Measurements from ENCODE around the gene SETD4. TPM values are rescaled to one million over a fixed set of nuclear protein-coding genes. Genes with fewer than 3 reads are reported as not detected.

Gene SETD4
- polyA plus RNA-seq, 1 experiment, result 13.7 TPM

DNA sequence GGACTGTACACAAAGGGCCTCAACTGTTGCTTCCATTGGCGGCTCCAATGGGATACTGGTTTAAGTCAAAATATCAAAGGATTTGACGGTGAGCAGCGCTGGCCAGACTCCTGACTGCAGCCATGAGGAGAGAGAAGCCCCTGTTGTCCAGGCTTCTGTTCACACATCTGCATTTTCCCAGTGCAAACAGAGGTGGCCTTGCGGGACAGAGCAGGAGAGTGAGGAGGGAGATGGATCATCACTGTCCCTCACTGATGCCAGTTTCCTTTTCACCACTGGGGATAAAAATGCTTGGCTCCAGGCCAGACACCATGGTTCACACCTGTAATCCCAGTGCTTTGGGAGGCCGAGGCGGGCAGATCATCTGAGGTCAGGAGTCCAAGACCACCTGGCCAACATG, 69.2 kb downstream of the SETD4 start:
- ChIA-PET CTCF (no interaction called here), POLR2A (no interaction called here)
- H3K36me3 ChIP-seq (ENCODE audit: control insufficient read depth, insufficient read depth, low read length), result no peaks in the 10 kb centered on the region
- TF ChIP-seq, protein P1, sequence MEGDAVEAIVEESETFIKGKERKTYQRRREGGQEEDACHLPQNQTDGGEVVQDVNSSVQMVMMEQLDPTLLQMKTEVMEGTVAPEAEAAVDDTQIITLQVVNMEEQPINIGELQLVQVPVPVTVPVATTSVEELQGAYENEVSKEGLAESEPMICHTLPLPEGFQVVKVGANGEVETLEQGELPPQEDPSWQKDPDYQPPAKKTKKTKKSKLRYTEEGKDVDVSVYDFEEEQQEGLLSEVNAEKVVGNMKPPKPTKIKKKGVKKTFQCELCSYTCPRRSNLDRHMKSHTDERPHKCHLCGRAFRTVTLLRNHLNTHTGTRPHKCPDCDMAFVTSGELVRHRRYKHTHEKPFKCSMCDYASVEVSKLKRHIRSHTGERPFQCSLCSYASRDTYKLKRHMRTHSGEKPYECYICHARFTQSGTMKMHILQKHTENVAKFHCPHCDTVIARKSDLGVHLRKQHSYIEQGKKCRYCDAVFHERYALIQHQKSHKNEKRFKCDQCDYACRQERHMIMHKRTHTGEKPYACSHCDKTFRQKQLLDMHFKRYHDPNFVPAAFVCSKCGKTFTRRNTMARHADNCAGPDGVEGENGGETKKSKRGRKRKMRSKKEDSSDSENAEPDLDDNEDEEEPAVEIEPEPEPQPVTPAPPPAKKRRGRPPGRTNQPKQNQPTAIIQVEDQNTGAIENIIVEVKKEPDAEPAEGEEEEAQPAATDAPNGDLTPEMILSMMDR (IDR thresholded peaks at IDR 0.05; ENCODE audit: insufficient read depth, low read depth, low read length), result no peak
- H3K27me3 ChIP-seq (ENCODE audit: control insufficient read depth, insufficient read depth, low read length), result peaks cover 4% of the 10 kb centered on the region
- no peak overlapping the region for H3K4me3 ChIP-seq (ENCODE audit: low read depth, low read length)
- DNase-seq (ENCODE audit: low read depth), result no peak

DNA sequence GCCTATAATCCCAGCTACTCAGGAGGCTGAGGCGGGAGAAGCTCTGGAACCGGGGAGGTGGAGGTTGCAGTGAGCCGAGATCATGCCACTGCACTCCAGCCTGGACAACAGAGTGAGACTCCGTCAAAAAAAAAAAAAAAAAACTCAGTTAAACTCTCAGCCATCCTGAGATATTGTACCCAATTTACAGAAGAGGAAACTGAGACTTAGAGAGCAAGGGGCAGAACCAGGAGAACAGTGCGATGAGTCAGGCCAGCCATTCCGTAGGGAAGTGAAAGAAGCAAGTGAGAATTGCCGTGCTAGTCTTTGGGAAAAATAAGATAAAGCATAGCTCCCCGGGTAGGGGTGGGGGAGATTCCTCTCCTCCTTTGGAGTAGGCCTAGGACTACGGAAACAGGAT, 69.7 kb downstream of the SETD4 start:
- CTCF ChIA-PET, result no interaction called here
- peaks cover 4% of the 10 kb centered on the region for H3K27me3 ChIP-seq (ENCODE audit: control insufficient read depth, insufficient read depth, low read length)
- TF ChIP-seq, protein P1 (IDR thresholded peaks at IDR 0.05; ENCODE audit: insufficient read depth, low read depth, low read length), result no peak
- DNase-seq (ENCODE audit: low read depth), result no peak
- H3K36me3 ChIP-seq (ENCODE audit: control insufficient read depth, insufficient read depth, low read length), result no peaks in the 10 kb centered on the region
- POLR2A ChIA-PET, result no interaction called here
- H3K4me3 ChIP-seq (ENCODE audit: low read depth, low read length), result no peak overlapping the region

DNA sequence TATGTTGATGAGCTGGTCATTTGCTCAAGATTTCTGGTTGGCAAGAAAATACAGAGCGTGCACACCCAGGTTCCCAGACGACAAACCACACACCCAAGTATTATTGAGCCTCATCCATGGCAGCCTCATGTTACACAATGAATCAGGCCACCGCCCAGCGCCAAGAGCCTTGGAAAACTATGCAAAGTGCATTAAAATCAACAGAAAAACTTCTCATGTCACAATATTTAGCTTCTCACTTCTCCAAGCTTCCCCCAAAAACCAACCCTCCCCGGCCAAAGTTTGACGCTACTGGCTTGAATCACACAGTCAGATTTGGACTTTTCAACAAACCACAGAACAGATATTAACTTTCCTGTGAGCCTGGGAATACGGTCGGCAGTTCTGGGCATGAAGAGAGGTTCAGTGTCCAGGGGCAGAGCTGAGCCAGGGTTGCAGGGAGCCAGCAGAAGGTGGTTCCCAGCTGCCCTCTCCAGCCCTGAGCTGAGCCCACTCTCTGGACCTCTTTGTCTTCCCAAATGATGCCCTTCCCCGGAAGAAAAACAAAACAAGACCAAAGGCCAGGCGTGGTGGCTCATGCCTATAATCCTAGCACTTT, 71.1 kb downstream of the SETD4 start:
- ChIA-PET POLR2A (no interaction called here), CTCF (interaction anchor here (1.0 kb wide), 1 partner anchor 16 kb away, joined by 3 read pairs; no protein-coding TSS in a partner anchor)
- Histone ChIP-seq H3K4me3 (ENCODE audit: low read depth, low read length) (no peak overlapping the region), H3K27me3 (ENCODE audit: control insufficient read depth, insufficient read depth, low read length) (no peaks in the 10 kb centered on the region; the same call in none of the 2 replicates), H3K36me3 (ENCODE audit: control insufficient read depth, insufficient read depth, low read length) (no peaks in the 10 kb centered on the region)
- TF ChIP-seq, protein P1 (IDR thresholded peaks at IDR 0.05; ENCODE audit: insufficient read depth, low read depth, low read length), result no peak
- no peak for DNase-seq (ENCODE audit: low read depth)

DNA sequence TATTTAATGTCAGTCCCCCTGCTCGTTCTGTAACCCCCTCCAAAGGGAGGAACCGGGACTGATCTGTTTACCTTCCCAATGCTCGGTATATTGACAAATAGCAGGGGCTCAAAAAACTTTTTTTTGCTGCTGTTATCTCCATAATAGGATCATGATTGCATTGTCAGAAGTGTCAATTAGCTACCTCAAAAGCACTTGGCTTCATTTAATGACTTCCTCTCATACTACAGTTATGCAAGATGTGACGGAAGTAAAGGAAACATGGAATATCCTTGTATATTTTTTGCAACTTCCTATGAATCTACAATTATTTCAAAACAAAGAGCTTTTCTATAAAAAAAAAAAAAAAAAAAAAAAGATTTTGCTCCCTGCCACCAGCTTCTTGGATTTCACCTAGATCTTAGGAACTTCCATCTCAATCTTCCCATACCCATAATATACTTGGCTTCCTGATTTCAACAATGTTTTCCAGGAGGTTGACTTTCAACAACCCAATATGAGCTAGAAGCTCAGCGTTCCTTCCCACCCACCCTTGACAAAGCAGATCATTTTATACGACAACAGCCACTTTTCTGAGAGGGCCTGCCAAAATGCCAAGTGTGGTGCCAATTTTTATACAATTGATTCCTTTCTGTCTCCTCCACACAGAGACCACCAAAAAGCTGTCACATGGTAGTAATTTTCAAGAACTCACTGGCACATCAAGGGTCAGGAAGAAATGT, 71.7 kb downstream of the SETD4 start:
- DNase-seq (ENCODE audit: low read depth), result no peak
- CTCF ChIA-PET, result interaction anchor here (1.0 kb wide), 1 partner anchor 16 kb away, joined by 3 read pairs; no protein-coding TSS in a partner anchor
- Histone ChIP-seq H3K27me3 (ENCODE audit: control insufficient read depth, insufficient read depth, low read length) (no peaks in the 10 kb centered on the region; the same call in none of the 2 replicates), H3K36me3 (ENCODE audit: control insufficient read depth, insufficient read depth, low read length) (no peaks in the 10 kb centered on the region), H3K4me3 (ENCODE audit: low read depth, low read length) (no peak overlapping the region)
- TF ChIP-seq, protein P1 (IDR thresholded peaks at IDR 0.05; ENCODE audit: insufficient read depth, low read depth, low read length), result no peak
- POLR2A ChIA-PET, result interaction anchor here (0.5 kb wide), 1 partner anchor 37 kb away, joined by 7 read pairs; no protein-coding TSS in a partner anchor

DNA sequence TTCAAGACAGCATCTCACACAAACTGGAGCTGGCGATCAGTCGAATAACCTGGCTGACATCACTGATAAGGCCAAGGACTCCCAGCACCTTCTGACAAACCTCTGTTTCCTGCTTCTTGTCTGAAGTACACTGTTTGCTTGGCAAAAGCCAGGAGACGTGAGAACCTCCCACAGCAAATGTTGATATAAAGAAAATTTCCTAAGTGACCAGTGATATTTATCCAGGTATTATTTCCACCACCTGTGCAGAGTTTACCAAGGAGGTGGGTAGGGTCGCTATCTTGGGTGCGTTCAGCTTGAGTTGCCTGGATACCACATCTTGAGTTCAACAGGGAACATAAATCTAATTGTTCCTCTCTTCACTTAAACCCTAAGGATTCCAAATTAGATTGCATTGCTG, 72.9 kb downstream of the SETD4 start:
- Histone ChIP-seq H3K27me3 (ENCODE audit: control insufficient read depth, insufficient read depth, low read length) (no peaks in the 10 kb centered on the region; the same call in none of the 2 replicates), H3K4me3 (ENCODE audit: low read depth, low read length) (no peak overlapping the region), H3K36me3 (ENCODE audit: control insufficient read depth, insufficient read depth, low read length) (no peaks in the 10 kb centered on the region)
- POLR2A ChIA-PET, result no interaction called here
- CTCF ChIA-PET, result no interaction called here
- DNase-seq (ENCODE audit: low read depth), result no peak
- TF ChIP-seq, protein P1 (IDR thresholded peaks at IDR 0.05; ENCODE audit: insufficient read depth, low read depth, low read length), result no peak
